GM21528 (cell line): Measurements from ENCODE around the gene TECTA.

Experiments
- ATAC-seq: cut with Tn5 transposase; IDR thresholded peaks from one replicate; pipeline ENCODE4 v1.9.1; 2021; ENCODE audit warnings: mild to moderate bottlenecking, moderate library complexity; ENCODE audit not compliant: unreplicated experiment, low FRiP score

TECTA gene

DNA sequence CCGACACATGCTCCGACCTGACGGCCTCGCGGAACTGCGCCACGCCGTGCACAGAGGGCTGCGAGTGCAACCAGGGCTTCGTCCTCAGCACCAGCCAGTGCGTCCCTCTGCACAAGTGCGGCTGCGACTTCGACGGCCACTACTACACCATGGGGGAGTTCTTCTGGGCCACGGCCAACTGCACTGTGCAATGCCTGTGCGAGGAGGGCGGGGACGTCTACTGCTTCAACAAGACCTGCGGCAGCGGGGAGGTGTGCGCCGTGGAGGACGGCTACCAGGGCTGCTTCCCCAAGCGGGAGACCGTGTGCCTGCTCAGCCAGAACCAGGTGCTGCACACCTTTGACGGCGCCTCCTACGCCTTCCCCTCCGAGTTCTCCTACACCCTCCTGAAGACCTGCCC, 26.8 kb downstream of the TECTA start:
- no peak for ATAC-seq

DNA sequence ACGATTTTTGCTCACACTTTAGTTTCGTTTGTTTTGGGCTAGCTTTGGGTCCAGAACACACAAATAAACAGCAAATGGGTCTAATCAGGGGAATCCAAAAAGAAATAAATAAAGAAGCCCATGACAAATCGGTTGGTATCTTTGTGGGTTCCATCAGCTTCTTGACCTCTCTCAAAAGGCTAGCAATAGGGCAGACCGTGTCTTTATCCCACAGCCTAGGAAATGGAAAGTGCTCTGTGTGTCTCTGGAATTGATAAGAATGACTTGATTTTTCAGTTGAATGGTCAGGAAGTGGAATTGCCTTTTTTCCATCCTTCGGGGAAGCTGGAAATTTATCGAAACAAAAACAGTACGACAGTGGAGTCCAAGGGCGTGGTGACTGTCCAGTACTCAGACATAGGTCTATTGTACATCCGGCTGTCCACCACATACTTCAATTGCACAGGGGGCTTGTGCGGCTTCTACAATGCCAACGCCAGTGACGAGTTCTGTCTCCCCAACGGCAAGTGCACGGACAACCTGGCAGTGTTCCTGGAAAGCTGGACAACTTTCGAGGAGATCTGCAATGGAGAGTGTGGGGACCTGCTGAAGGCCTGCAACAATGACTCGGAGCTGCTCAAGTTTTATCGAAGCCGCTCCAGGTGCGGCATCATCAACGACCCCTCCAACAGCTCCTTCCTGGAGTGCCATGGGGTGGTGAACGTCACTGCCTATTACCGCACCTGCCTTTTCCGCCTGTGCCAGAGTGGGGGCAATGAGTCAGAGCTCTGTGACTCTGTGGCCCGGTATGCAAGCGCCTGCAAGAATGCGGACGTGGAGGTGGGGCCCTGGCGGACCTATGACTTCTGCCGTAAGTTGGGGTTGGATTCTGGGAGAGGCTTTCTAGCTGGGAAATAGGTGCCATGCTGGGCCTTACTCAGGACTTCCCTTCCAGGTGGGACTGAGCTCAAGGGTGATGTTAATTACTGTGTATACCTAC, 28.6 kb downstream of the TECTA start:
- no peak for ATAC-seq

DNA sequence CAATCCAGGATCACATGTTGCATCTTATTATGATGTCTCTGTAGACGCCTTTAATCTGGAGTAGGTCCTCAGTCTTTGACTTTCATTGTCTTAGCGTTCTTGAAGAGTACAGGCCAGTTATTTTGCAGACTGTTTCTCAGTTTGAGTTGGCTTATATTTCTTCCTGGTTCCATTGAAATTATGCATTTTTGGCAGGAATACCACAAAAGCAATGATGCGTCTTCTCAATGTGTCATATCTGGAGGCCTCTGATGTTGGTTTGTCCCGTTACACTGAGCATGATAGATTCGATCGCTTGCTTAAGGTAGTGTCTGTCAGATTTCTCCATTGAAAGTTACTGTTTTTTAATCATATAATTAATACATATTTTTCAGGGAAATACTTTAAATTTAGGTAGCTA, 30.6 kb downstream of the TECTA start:
- ATAC-seq = no peak

DNA sequence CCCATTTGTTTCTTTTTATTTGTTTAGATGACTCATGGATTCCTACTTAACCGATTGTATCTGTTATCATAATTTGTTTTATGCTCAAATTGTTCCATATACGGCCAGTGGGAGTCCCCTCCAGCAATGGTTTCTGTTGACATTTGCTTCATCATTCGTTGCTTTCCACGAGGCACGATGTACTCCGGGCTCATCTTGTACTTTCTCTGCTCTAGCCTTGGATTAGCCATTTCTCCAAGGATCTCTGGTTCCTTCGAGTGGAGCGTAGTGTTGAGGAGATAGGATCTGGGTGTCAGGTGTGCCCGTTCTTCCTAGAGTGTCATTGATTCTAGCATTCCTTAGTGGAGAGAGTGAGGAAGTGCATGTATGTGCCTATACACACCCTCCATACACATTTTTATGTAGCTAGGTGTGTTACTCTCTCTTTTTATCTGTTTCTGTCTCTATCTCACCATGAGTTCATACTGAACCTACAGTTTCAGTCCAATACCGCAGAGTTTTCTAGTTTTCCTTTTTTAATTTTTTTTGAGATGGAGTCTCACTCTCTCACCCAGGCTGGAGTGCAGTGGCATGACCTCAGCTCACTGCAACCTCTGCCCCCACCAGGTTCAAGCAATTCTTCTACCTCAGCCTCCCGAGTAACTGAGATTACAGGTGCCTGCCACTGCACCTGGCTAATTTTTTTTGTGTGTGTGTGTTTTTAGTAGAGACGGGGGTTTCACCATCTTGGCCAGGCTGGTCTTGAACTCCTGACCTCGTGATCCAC, 31.4 kb downstream of the TECTA start:
- no peak for ATAC-seq

DNA sequence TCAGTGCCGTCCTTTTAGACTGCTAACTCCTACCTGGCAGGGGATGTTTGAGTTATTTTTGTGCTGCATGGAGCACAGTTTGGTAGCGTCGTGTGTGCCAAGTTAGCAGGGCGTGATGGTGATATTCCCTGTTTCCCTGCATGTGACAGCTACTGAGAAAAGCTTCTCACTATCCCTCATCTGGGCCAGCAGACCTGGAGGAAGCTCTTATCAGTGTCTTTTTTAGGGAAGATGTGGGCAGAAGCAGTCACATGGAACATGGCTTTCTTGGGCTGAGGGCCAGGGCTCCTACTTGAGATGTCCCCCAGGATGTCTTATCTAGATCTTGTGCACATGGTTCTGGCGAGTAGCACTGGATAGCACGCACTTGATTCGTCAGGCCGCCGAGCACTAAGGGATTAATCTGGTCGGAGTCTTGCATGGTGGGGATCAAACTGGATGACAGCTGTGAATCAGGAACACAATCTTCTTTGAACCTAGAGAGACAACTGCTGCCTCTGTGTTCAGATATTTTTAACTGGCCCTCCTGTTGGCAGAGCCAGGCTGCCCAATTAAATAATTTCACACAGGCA, 33.8 kb downstream of the TECTA start:
- no peak for ATAC-seq

DNA sequence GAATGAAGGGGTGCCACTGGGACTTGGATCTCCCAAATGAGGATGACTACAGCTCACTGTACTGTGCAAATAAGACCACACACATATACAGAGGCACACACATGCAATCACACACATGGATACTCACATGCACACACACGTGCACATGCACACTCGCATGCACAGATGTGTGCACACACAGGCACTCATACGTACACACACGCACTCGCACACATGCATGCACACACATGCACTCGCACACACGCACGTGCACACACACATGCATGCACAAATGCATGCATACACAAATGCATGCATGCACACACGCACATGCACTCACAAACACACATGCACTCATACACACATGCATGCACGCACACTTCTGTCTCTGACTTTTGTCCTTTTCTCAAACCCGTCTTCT, 36.0 kb downstream of the TECTA start:
- ATAC-seq = no peak

DNA sequence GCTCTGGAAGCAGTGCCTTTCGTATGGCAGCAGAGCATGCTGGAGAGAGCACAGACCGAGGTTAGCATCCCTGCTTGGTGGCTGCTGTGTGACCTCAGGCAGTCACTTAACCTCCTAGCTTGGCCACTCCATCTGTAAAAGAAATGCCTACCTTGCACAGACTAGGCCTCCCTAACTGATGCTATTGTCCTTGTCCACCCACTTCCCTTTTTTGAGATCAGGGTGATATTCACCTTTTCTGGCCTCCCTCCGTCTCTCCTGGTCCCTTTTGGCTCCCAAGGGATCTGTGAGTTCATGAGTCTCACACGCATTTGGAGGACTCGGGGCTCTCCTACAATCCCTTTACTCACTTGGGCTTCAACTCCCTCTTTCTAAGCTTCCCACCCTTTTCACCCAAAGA, 37.2 kb downstream of the TECTA start:
- ATAC-seq = no peak

DNA sequence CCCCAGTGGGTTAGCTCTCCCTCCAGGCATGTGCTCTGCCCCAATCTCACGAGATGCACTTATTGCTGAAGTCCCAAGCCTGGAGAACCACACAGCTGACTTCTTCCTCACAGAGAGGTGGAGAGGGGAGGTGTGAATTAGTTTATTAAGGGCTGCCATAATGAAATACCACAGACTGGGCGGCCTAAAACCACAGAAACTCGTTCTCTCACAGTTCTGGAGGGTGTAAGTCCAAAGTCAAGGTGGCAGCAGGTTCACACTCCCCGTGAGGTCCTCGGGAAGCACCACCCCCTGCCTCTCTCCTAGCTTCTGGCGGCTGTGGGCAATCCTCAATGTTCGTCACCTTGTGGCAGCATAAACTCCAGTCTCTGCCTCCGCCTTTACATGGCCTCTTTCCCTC, 39.3 kb downstream of the TECTA start:
- no peak for ATAC-seq

DNA sequence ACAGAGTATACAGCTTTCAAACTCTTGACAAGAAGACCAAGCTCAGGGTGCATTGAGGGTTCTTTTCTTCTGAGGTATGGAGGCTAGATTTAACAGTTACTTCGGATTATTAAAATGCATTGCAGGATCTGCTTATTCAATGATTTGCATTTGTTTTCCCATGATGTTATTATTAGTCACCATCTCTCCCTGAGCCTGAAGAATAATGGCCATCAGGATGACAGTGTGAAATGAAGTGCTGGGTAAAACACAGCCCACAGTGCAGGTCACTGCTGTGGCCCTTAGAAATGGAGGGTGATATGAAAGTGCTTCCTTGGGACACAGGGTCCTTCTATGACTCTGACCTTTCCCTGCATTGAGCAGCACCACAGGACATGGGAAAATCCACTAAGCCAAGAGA, 40.0 kb downstream of the TECTA start:
- ATAC-seq = no peak

DNA sequence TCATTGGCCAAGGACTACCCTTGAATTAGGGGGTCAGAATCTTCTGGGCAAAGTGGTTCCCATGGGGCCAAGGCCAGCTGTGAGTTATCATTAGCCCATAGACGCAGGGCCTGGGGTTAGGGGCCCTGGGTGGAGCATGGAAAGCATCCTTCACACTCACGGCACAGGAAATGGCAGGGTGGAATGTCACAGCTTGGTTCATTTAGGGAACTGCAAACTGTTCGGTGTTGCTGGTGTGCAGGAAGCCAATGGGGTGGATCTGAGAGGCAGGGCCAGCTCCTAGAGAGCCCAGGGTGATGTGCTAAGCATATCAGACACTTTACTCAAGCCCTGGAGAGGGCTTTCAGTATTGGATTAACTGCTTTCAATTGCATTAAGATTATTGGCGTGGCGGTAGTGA, 42.9 kb downstream of the TECTA start:
- no peak for ATAC-seq

DNA sequence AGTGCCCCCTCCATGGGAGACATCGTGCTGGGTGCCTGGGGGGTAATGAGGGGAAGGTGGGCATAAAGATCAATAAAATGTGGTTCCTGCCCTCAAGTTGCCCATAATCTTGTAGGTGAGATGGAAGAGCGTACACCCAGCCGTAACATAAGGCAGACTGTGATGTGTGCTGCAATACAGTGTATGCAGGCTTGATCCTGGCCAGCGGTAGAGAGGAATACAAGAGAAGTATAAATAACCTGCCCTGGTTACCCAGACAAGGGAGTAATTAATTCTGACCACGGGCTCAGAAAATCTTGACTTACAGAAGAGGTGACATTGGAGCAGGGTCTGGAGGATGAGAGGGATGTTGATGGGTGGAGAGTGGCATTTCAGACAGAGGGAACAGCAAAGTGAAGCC, 43.7 kb downstream of the TECTA start:
- ATAC-seq = no peak

DNA sequence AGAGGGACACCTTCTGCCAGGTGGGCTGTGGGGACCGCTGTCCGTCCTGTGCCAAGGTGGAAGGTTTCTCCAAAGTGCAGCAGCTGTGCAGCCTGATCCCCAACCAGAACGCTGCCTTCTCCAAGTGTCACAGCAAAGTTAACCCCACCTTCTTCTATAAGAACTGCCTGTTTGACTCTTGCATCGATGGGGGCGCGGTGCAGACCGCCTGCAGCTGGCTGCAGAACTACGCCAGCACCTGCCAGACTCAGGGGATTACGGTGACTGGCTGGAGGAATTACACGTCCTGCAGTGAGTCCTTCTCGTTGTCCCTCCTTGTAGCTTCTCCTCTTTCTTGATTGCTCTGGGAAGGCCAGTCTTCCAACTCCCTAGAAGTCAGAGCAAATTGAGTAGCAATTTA, 44.8 kb downstream of the TECTA start:
- no peak for ATAC-seq

DNA sequence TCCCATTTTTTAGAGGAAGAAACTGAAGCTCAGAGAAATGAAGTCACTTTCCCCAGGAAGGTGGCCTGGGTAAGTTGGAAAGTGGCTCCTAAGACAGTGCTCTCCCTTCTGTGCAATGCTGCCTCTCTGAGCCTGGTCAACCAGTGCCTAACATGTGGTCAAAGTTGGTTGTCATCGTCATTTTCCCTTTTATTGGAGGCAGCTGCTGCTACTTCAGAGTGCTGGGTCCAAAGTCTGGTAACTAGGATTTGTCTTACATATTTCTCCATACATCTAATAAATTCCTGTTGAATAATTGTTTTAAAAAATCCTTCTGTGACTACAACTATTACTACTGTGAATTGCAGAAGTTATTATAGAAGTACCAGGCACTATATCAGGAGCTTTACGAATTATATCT, 48.1 kb downstream of the TECTA start:
- no peak for ATAC-seq

DNA sequence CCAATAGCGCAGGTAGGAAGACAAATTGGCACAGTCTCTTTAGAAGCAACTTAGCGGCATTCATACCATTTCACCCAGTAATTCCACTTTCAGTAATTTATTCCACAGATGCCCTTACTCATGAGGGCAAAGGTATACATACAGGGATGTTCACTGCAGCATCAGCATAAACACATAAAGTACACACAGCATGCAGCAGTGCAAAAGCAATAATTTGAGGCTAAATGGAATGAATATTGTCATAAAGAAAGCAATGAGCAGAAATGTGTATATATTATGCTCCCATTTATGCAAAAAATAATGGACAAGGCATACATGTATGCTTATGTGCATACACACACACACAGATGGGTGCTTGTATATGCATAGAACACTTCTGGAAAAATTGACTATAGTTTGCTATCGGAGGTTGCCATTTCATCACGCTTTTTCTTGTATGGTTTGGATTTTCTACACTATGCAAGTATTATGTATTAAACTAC, 50.2 kb downstream of the TECTA start:
- no peak for ATAC-seq

DNA sequence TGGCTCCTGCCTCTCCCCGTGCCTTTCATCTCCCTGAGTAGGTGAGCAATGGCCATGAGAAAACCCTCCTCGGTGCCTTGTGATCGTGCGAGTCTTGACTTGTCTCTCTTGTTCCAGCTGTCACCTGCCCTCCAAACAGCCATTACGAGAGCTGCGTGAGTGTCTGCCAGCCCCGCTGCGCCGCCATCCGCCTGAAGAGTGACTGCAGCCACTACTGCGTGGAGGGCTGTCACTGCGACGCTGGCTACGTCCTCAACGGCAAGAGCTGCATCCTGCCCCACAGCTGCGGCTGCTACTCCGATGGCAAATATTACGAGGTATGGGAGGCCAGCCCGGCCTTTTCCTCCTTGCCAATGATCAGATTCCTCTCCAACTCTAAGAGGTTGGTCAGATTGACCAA, 51.7 kb downstream of the TECTA start:
- ATAC-seq = no peak

DNA sequence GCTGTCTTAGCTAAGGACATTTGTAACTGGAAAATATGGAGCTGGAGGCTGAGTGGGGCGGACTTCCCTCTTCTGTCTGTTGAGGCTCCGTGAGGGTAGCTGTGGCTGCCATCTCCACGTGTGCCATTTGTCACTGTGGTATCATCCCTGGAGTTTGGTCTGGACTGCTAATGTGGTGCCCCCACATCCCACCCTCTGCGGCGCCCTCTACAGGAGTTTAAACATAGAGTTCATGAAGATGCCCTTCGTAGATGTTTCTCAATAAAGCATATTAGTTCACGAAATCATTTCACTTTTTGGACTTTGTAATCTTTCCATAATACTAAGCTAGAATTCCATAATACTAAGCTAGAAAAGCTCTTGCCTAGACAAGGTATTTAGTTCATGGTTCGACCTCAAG, 52.4 kb downstream of the TECTA start:
- ATAC-seq = no peak

DNA sequence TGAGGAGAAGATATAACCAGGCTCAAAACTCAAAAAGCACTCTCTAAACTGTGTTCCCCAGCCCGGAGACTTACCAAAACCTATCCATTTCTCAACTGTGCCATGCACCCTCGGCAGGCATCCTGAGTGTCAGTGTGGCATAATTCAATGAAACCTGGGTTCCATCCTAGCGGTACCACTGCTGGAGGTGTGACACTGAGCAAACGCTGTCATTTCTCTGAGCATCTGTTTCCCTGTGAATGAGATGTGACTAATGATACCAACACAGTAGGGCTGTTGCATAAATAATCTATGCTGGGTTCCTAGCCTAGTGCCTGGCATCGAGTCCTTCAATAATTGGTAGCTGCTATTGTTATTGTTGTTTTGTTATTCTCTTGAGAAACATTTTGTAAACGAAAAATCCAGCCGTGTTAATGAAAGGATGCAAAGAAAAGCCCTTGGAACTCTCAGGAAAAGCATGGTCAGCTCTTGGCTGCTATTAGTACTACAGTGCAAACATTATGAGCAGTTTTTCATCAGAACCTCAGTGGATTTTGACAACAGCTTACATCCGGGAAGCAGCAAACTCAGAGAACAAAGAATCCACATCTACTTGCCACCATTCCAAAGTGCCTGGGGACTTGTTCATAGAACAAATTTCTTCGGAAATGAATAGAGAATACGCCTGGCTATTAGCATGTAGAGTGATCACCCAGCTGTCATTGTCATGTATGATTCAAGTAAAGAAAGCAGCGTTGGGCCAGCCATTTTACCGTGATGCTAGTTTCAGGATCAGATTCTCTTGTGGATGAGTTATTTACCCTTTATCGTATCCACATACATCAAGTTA, 53.7 kb downstream of the TECTA start:
- no peak for ATAC-seq

DNA sequence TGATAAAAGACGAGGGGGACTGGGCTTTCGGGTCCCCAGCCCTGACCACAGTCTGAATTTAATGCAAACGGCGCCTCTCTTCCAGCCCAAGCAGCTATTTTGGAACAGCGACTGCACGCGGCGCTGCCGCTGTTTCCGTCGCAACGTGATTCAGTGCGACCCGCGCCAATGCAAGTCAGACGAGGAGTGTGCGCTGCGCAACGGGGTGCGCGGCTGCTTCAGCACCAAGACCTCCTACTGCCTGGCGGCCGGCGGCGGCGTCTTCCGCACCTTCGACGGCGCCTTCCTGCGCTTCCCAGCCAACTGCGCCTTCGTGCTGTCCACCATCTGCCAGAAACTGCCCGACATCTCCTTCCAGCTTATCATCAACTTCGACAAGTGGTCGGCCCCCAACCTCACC, 56.7 kb downstream of the TECTA start:
- no peak for ATAC-seq

DNA sequence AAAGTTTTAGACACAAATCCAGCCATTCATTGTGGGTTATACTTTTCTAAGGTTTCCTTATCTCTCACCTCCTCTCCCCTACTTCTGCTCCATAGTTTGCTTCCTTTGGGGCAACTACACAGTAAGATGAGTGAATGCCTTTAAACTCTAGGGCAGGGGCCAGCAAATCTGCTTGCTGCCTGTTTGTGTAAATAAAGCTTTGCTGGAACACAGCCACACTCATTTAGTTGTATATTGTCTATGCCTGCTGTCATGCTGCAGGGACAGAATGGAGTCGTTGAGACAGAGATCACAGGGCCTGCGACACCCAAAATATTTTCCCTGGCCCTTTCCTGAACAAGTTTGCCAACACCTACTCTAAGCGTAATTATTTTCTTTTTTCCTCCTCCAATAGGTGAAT, 58.7 kb downstream of the TECTA start:
- no peak for ATAC-seq

DNA sequence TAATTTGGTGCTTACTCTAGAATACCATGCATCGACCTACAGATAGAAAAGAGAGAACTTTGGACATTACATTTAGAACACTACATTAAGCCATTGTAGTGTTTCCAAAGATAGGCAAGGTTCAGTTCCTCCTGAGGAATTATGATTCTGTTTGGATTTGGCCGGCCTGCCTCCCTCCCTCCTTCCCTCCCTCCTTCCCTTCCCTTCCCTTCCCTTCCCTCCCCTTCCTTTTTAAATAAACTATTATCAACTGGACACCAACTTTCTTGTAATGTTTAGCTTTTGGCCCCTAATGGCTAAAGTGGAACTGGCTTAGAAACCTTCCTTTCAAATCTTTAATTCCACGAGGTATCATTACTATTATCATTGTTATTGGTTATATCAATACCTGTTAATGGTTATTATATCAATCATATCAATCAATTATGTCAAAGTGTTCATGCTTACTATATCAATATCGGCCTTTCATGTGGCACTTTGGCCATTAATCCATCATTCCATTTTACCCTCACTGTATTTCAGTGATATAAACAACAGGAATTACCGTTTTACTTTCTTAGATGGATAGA, 60.4 kb downstream of the TECTA start:
- no peak for ATAC-seq
